Ovary (tissue), 9 donors: ENCODE measurements around the gene GPBP1. TPM values are rescaled to one million over a fixed set of nuclear protein-coding genes. Genes with fewer than 3 reads are reported as not detected.

Source experiments
- DNase-seq, 5 donors: peaks; one replicate each; pipeline ENCODE4 v3.0.0-alpha.2; 2019 to 2020
- H3K27ac ChIP-seq, 2 donors: fragments of 200-600 bp; one replicate each; pipeline versions ENCODE4 v1.5.1 to v1.8.0; 2019 to 2022
- H3K27me3 ChIP-seq: fragments of 200-600 bp; one replicate; pipeline ENCODE4 v1.8.0; 2022
- H3K36me3 ChIP-seq: fragments of 200-600 bp; sonication (generic); one replicate; pipeline ENCODE4 v1.5.1; 2019
- H3K4me1 ChIP-seq: one replicate; pipeline ENCODE4 v1.8.1; 2013; ENCODE audit warnings: mild to moderate bottlenecking, moderate library complexity; ENCODE audit not compliant: insufficient read depth
- H3K4me3 ChIP-seq: fragments of 200-600 bp; sonication (generic); one replicate; pipeline ENCODE4 v1.5.1; 2017
- H3K9me3 ChIP-seq, 2 donors: fragments of 200-600 bp in 1 of 2; sonication (generic) in 1 of 2; one replicate each; pipeline versions ENCODE4 v1.5.1 to v1.8.1; 2013 to 2019; ENCODE audit warnings: mild to moderate bottlenecking in 1 of 2, moderate library complexity in 1 of 2
- EP300 ChIP-seq: sonication (generic); formaldehyde crosslinking; IDR thresholded peaks from one replicate; pipeline ENCODE4 v1.6.1; 2017; ENCODE audit warnings: antibody characterized with exemption
- POLR2A ChIP-seq: fragments of 450-650 bp; IDR thresholded peaks from one replicate; pipeline ENCODE4 v1.6.1; 2017; ENCODE audit warnings: antibody characterized with exemption, mild to moderate bottlenecking, moderate library complexity
- WGBS, 3 donors: extraction: QIAGEN DNeasy Blood & Tissue Kit in 1 of 3; methylation state at CpG; one replicate each; pipeline versions ENCODE4 v1.1.5 to v1.1.7; 2013 to 2017; 5-methylcytosine and 5-hydroxymethylcytosine counted together
- intact Hi-C, 4 donors: fragments of 100-400 bp; cut with DNase I; formaldehyde crosslinking; loops; one replicate each; pipeline versions ENCODE4 v1.11.0 to v1.15.1; 2022 to 2023
- polyA plus RNA-seq, 2 donors: library from polyadenylated mRNA; stranded (reverse); fragments of 200-250 nt in 1 of 2; fragments of 350-450 nt in 1 of 2; fragmentation: Illumina TruSeq in 1 of 2; extraction: RNeasy Lipid Tissue Mini Kit (QIAGEN cat#74804) in 1 of 2; gene quantifications; one replicate each; pipeline ENCODE4 v1.2.3, GENCODE V29; 2013 to 2014
- total RNA-seq, 7 donors: library from RNA; depleted of rRNA in 2 of 7; stranded (reverse); fragments of >200 nt in 2 of 7; fragmentation: NEBNext Ultra II Directional in 3 of 7; extraction: Animal tissue kit (Norgen Biotek cat#: 25700) in 3 of 7; gene quantifications; one replicate each; pipeline versions ENCODE4 v1.1.0 to v1.2.4, GENCODE V29; 2016 to 2023
- TF ChIP-seq, protein P1 (sequence below), 3 donors: fragments of 450-650 bp in 2 of 3; fragments of 200-600 bp in 1 of 3; IDR thresholded peaks; one replicate each; pipeline versions ENCODE4 v1.5.1 to v1.8.0; 2016 to 2022; ENCODE audit warnings: antibody characterized with exemption in 3 of 3, mild to moderate bottlenecking in 1 of 3
- donor health status: DM: no; HTN: no; CAD: no; lungs with moderate emphysema.
- donor health status: DM: no; HTN: no; CAD: no.
- donor health status: Bipolar disorder and iron deficiency.
- donor health status: DM: yes; HTN: yes; CAD: no.
- donor health status: DM: no; HTN: no; CAD: no.
- donor health status: DM: yes; HTN: yes; CAD: no.

Gene GPBP1
- total and polyA plus RNA-seq, 9 donors = 63.7 to 124 (median 93.3) TPM

DNA sequence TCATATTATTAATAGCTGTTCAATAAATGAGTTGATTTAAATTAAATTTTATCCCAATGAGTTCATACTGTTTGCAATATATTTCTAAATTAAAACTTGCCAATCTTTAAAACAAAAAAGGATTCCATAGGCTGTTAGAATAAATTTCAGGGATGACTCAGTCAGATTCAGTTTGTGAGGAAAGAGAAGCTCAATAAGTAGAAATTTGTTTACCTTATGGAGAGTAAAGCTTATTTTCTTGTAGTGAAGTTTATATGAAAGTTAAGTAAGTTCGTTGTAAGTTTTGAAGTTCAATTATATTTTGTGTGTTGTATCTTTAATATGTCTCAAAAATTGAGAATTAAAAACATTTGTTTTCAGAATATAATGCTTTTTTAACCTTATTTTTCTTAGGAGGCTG lies 29.0 kb downstream of the GPBP1 start:
- WGBS, 3 donors = 53 to 77% (median 60%) methylated on average over 1 of the region's 1 CpG
- Histone ChIP-seq H3K9me3 (no peaks in the 10 kb centered on the region), H3K36me3 (no peaks in the 10 kb centered on the region), H3K27ac (no peak overlapping the region), H3K4me1 (peaks cover 19% of the 10 kb centered on the region), H3K27me3 (no peaks in the 10 kb centered on the region), H3K4me3 (no peak overlapping the region)
- TF ChIP-seq EP300 (no peak), POLR2A (no peak)
- TF ChIP-seq, protein P1, sequence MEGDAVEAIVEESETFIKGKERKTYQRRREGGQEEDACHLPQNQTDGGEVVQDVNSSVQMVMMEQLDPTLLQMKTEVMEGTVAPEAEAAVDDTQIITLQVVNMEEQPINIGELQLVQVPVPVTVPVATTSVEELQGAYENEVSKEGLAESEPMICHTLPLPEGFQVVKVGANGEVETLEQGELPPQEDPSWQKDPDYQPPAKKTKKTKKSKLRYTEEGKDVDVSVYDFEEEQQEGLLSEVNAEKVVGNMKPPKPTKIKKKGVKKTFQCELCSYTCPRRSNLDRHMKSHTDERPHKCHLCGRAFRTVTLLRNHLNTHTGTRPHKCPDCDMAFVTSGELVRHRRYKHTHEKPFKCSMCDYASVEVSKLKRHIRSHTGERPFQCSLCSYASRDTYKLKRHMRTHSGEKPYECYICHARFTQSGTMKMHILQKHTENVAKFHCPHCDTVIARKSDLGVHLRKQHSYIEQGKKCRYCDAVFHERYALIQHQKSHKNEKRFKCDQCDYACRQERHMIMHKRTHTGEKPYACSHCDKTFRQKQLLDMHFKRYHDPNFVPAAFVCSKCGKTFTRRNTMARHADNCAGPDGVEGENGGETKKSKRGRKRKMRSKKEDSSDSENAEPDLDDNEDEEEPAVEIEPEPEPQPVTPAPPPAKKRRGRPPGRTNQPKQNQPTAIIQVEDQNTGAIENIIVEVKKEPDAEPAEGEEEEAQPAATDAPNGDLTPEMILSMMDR (IDR thresholded peaks at IDR 0.05) = no peak
- intact Hi-C loops = no loop called here
- no peak for DNase-seq

DNA sequence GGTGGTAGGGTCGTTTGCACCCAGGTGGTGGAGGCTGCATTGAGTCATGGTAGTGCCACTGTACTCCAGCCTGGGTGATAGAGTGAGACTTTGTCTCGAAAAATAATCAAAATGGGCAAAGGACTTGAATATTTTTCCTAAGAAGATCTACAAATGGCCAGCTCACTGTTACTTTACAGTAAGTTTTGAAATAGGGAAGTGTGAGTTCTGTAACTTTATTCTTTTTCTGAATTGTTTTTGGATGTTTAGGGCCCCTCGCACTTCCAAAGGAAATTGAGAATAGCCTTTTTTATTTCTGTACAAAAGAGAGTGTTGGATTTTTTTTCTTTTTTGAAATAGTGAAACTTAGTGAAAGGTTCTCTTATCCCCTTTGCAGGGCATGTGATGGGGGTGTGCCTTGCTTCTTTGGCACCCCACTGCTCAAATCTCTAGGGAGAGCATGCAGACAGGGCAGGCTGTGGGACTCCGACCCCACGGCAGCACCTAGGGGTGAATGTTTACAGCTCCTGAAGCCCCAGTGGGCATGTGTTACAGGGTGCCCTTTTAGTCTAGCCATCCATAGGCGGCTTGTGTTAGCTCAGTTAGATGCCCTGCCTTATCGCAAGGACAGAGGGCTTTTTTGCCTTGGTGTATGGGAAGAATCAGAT lies 33.3 kb downstream of the GPBP1 start:
- WGBS, 3 donors = 88 to 90% (median 90%) methylated on average over 7 of the region's 7 CpGs
- Histone ChIP-seq H3K27ac (no peak overlapping the region), H3K36me3 (no peaks in the 10 kb centered on the region), H3K9me3 (no peaks in the 10 kb centered on the region), H3K4me1 (peaks cover 16% of the 10 kb centered on the region), H3K27me3 (no peaks in the 10 kb centered on the region), H3K4me3 (no peak overlapping the region)
- no peak for DNase-seq
- TF ChIP-seq, protein P1 (IDR thresholded peaks at IDR 0.05) = no peak
- intact Hi-C loops = no loop called here

DNA sequence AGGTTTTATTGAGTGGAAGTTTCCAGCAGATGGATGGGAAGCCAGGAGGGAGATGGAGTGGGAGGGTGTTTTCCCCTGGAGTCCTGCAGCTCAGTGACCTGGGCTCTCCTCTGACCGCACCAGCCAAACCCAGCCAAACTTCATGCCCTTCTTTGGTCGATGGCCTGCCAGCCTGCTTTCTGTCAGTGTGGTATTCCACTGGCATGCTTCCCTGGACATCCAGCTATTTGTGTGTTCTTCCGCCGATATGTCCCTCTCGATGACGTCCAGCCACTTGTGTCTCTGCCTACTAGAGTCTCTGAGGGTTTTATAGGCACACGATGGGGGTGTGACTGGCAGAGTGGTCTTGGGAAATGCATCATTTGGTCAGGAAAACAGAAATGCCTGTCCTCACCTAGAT lies 33.8 kb downstream of the GPBP1 start:
- intact Hi-C loops = no loop called here
- Histone ChIP-seq H3K36me3 (no peaks in the 10 kb centered on the region), H3K9me3 (no peaks in the 10 kb centered on the region), H3K4me1 (peaks cover 14% of the 10 kb centered on the region), H3K27ac (no peak overlapping the region), H3K4me3 (no peak overlapping the region), H3K27me3 (no peaks in the 10 kb centered on the region)
- no peak for TF ChIP-seq EP300
- no peak for TF ChIP-seq POLR2A
- TF ChIP-seq, protein P1 (IDR thresholded peaks at IDR 0.05) = no peak
- no peak for DNase-seq
- 82 to 96% (median 93%) methylated on average over 7 of the region's 7 CpGs for WGBS, 3 donors

DNA sequence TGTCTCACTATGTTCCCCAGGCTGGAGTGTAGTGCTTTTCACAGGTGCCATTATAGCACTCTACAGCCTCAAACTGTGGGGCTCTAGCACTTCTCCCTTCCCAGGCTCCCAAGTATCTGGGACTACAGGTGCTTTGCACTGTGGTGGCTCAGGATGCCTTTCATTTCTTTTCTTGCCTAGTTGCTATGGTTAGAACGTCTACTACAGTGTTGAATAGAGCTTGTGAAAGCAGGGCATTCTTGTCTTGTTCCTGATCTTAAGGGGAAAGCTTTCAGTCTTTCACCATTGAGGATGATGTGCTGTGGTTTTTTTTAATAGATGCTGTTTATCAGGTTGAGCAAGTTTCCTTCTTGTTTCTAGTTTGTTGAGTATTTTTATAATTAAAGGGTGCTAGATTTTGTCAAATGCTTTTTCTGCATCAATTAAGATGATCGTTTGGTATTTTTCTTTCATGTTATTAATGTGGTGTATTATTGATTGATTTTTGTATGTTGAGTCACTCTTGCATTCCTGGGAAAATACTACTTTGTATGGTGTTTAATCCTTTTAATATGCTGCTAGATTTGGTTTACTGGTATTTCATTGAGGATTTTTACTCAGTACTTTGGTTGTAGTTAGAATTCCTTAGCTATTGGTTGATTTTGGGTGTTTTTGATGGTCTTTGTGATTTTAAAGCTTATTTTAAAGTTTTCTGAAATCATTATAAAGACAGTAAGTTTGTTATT lies 35.6 kb downstream of the GPBP1 start:
- no peaks in the 10 kb centered on the region for H3K27me3 ChIP-seq
- TF ChIP-seq, protein P1 (IDR thresholded peaks at IDR 0.05) = no peak
- TF ChIP-seq POLR2A = no peak
- no peak for TF ChIP-seq EP300
- H3K4me3 ChIP-seq = no peak overlapping the region
- H3K27ac ChIP-seq = no peak overlapping the region
- intact Hi-C loops = loop anchor here in 1 of 4 donors (10.0 kb wide), 1 partner anchor 935 kb away; no protein-coding TSS in a partner anchor
- peaks cover 11% of the 10 kb centered on the region for H3K4me1 ChIP-seq
- no peaks in the 10 kb centered on the region for H3K9me3 ChIP-seq
- no peak for DNase-seq
- no peaks in the 10 kb centered on the region for H3K36me3 ChIP-seq
- 45 to 49% (median 48%) methylated on average over 2 of the region's 2 CpGs for WGBS, 3 donors
